AG09319 (cell line): Measurements from ENCODE around the gene ISLR.

ENCODE experiments used
- DNase-seq: peaks from one replicate; pipeline ENCODE4 v3.0.0-alpha.2; 2010; ENCODE audit warnings: low read depth; ENCODE audit errors: extremely low read depth
- CTCF ChIP-seq: IDR thresholded peaks from 2 replicates; pipeline ENCODE4 v1.5.1; 2011; ENCODE audit warnings: low read depth, mild to moderate bottlenecking, inconsistent platforms, low read length, moderate library complexity

ISLR gene

DNA sequence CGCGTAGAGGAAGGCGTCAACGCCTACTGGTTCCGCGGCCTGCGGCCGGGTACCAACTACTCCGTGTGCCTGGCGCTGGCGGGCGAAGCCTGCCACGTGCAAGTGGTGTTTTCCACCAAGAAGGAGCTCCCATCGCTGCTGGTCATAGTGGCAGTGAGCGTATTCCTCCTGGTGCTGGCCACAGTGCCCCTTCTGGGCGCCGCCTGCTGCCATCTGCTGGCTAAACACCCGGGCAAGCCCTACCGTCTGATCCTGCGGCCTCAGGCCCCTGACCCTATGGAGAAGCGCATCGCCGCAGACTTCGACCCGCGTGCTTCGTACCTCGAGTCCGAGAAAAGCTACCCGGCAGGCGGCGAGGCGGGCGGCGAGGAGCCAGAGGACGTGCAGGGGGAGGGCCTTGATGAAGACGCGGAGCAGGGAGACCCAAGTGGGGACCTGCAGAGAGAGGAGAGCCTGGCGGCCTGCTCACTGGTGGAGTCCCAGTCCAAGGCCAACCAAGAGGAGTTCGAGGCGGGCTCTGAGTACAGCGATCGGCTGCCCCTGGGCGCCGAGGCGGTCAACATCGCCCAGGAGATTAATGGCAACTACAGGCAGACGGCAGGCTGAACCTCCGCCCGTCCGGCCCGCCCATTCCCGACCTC lies 39.0 kb upstream of the ISLR start:
- TF ChIP-seq CTCF: peak; percentile 56
- DNase-seq: no peak

DNA sequence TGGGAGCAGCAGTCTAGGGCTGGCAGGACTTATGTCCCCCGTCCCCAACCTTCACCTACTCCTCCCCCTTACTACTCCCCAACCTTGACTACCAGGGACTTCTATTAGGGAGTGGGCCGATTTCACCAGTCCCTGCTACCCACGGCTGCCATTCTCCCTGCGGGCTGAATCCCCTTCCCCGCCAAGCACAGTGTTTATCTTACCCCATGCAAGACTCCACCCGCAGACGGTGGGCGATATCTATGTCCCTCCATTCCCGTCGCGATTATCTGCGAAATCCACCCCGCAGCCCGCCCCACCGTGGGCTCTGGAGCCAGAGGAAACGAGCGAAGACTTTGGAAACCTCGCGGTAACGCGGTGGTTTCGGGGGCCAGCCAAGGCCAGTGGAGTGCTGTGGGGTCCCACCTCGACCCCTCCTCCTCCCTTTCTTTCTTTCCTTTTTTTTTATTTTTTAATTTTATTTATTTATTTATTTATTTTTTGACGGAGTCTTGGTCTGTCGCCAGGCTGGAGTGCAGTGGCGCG lies 38.4 kb upstream of the ISLR start:
- no peak for DNase-seq

DNA sequence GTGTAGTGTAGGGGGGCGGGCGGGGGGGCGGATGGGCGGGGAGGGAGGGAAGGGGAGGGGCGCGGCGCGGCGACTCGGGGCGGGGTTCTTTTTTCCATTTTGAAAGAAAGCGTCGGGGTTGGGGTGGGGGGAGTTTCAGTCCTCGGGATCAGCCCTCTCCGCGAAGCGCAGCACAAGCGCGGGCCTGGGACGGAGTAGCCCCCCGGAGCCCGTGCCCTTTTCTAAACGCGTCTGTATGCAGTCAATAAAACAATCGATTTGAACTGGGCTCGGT lies 37.0 kb upstream of the ISLR start:
- no peak for DNase-seq
- no peak for TF ChIP-seq CTCF

More for the DNA sequence above, 38.4 kb upstream of the ISLR start:
- TF ChIP-seq CTCF: no peak

- DNase-seq: no peak
Measured at GRCh38 chr15:74136814-74137536, 36.5 kb upstream of the ISLR start.

GRCh38 chr15:74137537-74137894 lies 36.0 kb upstream of the ISLR start:
- DNase-seq: no peak
- TF ChIP-seq CTCF: no peak

More at GRCh38 chr15:74136814-74137536, 36.5 kb upstream of the ISLR start:
- no peak for TF ChIP-seq CTCF

- DNase-seq: no peak
- no peak for TF ChIP-seq CTCF
Measured at GRCh38 chr15:74138642-74139041, 34.9 kb upstream of the ISLR start.

DNA sequence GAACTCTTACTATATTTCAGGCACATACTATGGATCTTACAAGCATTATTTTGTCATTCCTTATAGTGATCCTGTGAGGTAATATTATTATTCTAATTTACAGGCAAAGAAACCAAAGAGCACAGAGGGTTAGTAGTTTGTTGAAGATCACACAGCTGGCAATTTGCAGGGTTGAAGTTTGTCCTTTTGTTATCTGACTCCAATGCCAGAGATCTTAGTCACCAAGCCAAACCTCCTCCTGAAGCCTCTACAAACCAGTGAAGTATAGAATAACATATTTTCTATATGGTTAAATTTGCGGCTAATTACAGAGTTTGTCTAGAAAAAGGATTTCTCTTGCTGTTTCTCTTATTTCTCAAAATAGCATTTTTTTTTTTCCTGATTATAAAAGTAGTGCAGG lies 31.9 kb upstream of the ISLR start:
- no peak for TF ChIP-seq CTCF

More for the DNA sequence above, 31.9 kb upstream of the ISLR start:
- no peak for DNase-seq
